Stimulated activated CD8-positive, alpha-beta memory T cell treated with anti-CD3 and anti-CD28 coated beads, Interleukin-12 subunit alpha, Interleukin-12 subunit beta, amount 100 ng/mL, for 24 hours (primary cell): ENCODE data around the gene ZPBP2.
"Not testable (repeated sequence)": the region's sequence is repeated elsewhere in the genome, so short reads cannot be mapped to it uniquely, and the experiment has no call there.

Experiments used
- DNase-seq: peaks from one replicate; pipeline ENCODE4 v3.0.0-alpha.2; 2020; ENCODE audit errors: extremely low read depth

The ZPBP2 gene

DNA sequence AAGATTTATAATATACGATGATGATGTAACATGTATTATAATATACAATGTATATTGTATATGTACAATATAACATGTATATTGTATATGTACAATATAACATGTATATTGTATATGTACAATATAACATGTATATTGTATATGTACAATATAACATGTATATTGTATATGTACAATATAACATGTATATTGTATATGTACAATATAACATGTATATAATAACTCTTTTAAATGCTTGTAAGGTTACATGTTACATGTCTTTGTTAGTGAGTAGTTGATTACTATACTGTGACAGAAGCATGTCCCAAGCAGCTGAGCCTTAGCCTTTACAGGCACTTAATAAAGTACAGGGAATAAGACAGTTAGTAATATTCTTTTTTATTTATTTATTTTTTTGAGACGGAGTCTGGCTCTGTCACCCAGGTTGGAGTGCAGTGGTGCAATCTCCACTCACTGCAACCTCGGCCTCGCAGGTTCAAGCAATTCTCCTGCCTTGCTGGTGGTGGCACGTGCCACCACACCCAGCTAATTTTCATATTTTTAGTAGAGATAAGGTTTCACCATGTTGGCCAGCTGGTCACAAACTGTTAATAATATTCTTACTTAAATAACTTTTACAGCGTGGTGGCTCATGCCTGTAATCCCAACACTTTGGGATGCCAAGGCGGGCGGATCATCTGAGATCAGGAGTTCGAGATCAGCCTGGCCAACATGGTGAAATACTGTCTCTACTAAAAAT lies 11.9 kb upstream of the ZPBP2 start:
- DNase-seq: not testable (repeated sequence)

DNA sequence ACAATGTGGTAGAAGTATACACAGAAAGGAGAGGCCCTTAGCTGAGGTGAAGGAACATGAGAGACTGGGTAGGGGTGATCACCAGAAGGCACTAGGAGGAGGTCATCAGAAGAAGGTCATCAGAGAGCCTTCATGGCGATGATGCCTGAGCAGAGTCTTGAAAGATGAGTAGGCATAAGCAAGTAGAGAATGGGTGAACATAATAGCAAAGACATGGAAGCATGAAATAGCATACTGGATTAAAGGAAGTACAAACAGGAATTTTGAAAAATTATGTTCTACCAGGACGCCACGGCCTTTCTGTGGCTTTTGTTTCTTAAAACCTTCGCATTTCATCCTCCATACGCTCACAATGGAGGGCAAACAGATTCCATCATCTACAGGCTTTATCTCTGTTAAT lies 6.8 kb upstream of the ZPBP2 start:
- DNase-seq: no peak

DNA sequence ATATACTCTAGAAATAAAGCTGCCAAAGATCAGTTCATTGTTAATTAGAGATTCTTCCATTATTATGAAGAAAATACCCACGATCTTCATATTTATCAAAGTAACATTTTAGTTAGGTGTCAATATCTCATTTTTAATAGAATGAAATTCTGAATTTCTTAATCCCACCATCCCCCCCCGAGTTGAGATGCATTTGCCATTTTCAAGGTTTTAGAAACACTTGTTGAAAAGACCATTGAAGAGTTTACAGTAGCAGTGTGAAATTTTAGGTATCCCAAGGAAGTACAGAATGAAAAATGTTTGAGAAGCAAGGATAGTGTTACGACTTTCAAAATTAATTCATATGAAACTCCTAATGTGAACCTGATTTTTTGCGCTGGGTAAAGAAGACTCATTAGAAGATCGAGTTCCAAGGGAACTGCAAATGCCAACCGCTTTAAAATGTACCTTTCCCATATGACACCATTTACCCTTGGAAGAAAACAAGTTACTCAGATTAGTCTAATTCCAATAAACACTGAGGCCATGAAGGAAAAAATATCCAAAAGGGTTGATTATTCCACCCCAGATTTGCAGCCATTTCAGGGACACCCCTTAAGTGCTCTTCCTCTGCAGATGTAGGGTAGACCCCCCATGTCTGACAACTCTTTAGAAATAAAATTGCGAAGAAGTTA lies 4.6 kb upstream of the ZPBP2 start:
- no peak for DNase-seq

DNA sequence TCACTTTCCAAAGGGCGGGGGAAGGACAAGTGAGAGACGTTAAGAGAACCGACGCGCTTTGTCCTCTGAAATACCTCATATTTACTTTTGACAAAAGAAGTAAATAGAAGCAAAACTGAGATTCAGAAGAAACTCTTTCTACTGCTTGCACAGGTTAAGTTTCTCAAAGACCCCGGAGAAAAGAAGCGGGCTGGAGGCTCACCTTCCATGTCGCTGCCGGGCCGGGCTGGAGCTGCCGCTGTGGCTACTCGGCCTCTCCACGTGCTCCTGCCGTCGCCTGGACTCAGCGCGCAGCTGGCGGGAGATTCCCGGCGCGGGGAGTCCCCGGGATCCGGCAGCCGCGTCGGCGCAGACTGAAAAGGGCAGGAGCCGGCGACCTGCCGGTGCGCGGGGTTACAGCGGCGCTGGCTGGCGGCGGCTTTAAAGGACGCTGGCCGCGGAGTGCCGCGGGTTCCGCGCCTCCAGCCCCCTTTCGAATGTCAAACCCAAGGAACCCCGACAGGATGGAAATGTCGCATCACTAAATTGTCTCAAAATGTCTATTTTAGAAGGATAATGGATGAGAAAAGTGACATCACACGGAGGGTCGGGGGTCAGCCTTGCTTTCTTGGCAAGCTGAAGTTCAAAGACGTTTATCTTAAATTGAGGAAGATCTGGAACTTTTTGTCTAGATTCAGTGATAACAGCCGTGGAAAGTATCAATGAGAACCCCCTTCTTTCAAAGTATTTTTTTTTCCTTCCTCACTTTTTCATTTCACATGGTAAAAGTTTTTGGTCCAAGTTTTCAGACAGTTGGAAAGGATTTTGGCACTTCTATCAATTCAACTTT lies 3.9 kb upstream of the ZPBP2 start, which contains the start of gene IKZF3:
TSS of gene IKZF3 (minus strand) at position 395 of the 829 bp plus-strand sequence. CDS start at position 209, 186 bp downstream.
- DNase-seq: peak; percentile 66

DNA sequence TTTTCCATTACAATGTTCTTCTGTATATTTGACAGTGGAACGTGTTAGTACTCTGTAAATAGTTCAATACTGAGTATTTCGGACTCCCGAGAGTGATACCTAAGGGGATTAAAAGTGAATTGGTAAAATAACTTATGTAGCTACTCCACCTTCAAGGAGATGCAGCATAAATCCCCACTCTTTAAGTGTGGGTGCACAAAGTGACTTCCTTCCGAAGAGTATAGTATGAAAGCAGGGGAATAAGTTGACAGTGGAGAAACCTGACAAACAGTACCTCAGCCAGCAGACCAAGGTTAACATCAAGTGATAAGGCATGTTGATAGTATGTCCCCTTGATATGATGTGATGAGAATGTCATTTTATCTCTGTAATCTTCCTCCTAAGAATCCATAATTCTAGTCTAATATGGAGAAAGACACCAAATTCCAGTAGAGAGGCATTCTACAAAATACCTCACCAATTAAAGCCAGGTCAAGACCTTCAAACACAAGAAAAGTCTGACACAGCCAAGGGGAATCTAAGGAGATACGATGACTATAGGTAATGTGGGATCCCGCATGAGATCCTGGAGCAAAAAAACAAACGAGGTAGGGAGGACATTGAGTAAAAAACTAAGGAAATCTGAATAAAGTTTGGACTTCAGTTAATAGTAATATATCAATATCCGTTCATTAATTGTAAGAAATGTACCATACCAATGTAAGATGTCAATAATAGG lies 1.8 kb upstream of the ZPBP2 start:
- DNase-seq: no peak

DNA sequence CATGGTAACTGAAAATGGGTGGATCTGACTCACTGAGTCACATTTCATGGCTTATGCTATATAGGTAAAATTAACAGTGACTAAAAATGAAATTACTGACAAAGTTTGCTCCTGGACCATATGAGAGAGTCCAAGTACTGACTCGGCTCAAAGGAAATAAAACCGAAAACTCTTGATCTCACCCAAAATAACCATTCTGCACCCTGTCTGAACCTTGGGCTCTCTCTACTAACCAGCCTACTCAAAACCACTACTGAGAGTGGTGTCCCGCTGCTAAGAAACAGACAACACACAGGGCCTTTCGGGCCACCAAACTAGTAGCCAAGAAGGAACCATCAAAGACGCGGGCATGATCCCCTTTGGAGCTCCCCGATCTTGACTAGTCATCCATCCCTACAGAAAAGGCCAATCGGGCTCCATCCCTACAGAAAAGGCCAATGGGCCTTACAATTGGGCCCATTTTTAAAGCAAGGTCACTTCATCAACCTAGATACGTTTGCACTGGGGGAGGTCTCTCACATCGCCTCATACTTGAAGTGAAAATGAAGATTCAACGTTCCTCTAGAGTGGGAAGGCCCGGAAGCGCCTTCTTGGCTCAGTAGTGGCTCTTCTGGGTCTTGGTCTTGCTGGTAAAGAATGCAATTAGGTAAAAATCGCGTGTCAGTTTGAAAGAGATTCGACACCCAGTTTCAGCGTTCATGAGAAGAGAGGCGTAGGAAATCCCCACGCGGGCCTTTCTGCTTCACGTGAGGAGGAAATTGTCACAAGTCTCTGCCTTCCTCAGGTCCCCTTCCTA lies 720 bp upstream of the ZPBP2 start:
- DNase-seq: no peak

DNA sequence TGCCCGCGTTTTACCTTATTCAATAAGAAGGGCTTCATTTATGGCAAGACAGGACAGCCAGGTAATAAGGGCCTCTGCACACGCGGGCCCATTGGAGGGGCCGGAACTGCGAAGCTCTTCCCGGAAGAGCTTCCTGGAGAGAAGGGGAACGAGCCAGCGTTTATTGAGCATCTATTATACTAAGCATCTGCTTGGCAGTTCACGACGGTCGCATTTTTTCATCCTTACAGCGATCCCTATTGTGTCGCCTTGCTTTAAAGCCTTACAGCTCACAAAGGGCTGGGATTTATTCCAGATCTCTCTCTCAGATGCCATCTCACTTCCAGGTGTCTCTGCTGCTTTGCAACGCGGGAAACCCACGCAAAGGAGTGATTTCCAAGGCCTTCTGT lies 546 bp downstream of the ZPBP2 start:
- DNase-seq: no peak

DNA sequence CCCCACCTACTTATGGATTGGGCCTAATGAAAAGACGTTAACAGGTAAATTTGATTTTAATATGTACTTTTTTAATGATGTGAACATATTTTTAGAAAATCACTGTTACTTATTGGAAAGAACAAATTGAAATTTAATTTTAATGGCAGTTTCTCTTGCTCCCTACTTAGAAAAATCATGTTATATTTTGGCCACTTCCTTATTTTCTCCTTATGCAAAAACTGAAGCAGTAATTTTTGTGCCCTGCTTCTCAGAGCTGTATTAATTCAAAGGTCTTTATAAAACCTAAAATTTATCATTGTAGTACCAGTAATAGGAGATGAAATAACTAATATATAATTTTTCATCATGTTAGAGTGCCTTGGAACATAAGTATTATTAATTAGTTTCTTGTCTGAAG lies 2.8 kb downstream of the ZPBP2 start:
- no peak for DNase-seq

DNA sequence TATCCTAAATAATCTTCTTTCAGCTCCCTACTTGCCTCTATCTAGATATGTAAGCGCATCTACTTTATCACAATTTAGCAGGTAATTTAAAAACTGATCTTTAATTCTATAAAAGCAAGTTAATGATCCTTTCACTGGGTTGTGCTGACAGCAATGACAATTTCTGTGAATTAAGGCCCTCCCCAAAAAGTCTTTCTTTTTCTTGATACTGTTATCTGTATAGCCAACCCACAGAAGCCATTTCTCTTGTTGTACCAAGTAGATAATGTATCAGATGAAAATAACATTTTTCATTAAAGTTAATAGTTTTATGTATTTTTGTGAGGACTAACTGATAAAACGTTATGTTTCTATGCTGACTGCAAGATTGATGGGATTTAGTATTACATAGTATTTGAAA lies 3.8 kb downstream of the ZPBP2 start:
- no peak for DNase-seq

DNA sequence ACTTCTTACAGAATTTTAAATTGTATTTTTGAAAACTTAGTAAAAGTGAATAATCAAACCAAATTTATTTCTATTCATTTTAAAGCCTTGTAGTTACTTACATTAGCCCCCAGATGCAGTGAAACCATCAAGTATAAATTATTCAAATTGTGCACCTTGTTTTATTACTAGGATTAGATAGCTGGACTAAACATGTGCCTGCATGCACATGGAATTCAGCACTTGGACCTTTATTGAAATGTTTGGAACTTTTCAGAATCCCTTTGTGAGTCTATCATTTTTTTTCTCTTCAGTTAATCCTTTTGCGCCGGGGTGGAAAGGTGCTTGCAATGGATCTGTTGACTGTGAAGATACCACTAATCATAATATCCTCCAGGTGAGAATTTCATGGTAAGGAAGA lies 4.7 kb downstream of the ZPBP2 start:
- DNase-seq: no peak

DNA sequence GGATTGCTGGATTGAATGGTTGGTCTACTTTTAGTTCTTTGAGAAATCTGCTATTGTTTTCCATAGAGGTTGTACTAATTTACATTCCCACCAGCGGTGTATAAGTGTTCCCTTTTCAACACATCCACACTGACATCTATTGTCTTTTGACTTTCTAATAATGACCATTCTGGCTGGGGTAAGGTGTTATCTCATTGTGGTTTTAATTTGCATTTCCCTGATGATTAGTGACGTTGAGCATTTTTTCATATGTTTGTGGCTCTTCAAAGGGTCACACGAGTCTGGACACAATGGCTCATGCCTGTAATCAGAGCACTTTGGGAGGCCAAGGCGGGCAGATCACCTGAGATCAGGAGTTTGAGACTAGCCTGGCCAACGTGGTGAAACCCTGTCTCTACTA lies 18.1 kb downstream of the ZPBP2 start:
- DNase-seq: not testable (repeated sequence)

DNA sequence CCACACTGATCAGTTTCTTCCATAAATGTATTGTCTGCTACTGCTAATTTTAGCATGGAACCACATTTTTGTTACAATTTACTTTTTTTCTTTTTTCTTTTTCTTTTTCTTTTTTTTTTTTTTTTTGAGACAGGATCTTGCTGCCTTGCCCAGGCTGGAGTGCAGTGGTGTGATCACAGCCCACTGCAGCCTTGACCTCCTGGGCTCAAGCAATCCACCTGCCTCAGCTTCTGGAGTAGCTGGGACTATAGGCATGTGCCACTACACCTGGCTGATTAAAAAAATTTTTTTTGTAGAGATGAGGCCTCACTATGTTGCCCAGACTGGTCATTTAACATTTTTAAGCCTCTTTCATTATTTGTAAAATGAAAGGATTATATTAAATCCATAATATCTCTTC lies 19.1 kb downstream of the ZPBP2 start:
- DNase-seq: no peak

DNA sequence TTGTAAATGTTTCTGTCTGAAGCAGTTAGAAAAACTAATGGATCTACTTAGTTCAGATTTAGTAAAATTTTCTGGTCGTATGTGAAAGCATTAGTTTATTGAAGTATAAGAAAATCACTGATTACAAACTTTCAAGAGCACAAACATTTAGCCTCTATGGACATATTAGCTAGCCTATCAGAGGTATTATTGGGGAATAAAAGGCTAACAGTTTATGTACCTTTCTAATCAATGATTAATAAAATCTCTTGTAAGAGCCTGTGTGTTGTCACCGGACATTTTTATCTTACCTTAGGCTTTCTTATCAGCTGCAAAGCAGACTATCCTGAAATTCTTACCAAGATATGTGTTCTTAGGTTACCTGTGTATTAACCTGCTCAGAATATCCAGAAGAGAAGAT lies 21.2 kb downstream of the ZPBP2 start:
- no peak for DNase-seq

DNA sequence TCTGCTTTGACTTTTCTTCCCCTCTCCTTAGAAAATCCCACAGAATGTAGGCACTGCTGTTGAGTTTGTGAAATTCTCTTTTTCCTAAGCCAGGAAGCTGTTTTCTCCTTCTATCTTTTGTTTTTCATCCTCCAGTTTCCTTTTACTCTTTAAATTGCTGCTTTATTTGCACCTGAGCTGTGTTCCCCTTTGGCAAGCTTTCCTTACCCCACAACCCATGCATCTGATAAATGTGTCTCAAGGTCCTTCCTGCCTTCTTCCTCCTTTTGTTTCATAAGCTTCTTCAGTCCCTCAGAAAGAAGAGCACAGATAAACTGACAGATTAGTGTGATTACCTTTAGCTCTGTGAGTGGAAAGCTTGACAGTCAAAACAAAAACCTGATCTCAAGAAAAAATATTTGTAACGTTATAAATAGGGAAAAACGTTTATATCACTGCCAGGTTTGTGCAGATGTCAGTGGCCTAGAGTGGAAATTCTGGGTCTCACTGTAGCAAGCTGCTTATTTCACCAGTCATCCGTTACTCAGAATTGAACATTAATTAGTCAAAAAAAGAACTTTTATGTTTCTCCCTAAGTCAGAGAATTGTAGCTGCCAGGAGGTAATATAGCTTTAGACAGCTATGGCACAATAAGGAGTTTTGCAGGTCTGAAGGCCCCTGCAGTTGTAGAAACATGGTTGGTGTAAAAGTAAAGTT lies 26.8 kb downstream of the ZPBP2 start:
- no peak for DNase-seq

DNA sequence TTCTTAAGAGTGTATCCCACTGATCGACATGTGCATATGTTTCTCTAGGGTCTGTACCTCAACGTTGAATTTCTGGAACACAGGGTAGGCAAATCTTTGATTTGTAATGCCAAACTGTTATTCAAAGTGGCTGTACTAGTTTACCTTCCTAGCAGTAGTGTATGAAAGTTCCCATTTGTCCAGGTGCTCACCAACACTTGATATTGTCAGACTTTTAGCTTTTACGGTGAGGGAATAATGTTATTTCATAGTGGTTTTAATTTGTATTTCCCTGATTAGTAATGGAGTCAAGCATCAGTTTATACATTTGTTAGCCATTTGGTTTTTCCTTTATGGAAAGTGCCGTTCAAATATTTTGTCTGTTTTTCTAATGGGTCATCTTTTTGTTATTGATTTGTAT lies 30.1 kb downstream of the ZPBP2 start:
- DNase-seq: no peak

DNA sequence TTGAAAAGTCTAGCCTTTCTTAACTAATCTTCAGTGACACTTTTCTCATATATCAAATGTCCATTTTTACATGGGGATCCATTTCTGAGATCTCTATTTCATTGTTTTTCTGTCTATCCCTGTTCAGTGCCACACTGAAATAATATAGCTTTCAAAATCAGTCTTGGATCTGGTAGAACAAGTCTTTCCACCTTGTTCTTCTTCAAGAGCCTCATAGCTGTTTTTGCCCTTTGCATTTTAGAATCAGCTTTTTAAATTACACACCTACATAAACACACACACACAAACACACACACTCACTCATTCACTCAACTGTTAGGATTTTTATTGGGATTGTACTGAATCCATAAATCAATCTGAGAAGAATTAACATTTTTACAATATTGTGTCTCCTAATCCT lies 31.2 kb downstream of the ZPBP2 start:
- DNase-seq: no peak

DNA sequence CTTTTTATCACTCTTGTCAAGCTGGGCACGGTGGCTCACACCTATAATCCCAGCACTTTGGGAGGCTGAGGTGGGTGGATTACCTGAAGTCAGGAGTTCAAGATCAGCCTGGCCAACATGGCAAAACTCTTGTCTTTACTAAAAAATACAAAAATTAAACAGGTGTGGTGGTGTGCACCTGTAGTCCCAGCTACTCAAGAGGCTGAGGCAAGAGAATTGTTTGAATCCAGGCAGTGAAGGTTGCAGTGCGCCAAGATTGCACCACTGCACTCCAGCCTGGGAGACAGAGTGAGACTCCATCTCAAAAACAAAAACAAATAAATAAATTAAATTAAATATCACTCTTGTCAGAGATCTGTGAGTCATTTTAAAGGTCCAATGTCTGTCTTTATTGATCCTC lies 34.0 kb downstream of the ZPBP2 start:
- not testable (repeated sequence) for DNase-seq

DNA sequence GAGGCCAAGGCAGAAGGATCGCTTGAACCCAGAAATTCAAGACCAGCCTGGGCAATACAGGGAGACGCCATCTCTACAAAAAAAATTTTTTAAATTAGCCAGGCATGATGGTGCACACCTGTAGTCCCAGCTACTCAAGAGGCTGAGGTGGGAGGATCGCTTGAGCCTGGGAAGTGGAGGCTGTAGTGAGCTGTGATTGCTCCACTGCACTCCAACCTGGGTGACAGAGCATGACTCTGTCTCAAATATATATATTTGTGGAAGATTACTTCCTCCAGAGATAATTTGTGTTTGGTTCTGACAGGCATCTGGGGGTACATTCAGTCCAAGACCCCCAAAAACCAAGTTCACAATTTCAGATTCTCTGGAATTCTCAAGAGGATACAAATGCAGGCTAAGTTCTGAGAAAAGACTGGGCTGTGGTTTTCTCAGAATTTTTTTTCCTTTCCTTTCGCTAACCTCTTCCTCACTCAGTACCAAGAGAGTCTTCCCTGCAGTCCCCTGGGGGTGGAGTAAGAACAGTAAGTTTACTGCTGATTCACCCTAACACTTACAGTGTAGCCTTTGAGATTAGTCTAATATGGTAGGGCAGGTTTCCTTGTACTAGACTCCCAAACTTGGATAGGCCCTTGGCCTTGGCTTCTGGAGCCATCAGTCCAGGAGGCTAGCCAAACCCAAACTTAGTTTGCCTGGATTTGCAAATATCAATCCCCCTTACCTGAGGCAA lies 35.3 kb downstream of the ZPBP2 start:
- no peak for DNase-seq

DNA sequence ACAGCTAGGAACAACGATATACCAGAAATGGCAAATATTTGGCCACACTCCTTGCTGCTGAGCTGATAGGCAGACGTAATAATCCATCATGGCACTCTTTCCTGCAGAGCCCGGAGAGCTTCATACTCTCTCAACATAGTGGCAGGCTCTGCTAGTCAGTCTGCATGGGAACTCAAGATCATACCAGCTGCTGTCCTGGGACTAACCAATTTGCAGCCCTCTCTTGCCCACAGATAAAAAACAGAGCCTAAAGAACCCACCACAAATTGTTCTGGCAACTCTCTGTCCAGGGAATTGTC lies 36.9 kb downstream of the ZPBP2 start:
- no peak for DNase-seq

DNA sequence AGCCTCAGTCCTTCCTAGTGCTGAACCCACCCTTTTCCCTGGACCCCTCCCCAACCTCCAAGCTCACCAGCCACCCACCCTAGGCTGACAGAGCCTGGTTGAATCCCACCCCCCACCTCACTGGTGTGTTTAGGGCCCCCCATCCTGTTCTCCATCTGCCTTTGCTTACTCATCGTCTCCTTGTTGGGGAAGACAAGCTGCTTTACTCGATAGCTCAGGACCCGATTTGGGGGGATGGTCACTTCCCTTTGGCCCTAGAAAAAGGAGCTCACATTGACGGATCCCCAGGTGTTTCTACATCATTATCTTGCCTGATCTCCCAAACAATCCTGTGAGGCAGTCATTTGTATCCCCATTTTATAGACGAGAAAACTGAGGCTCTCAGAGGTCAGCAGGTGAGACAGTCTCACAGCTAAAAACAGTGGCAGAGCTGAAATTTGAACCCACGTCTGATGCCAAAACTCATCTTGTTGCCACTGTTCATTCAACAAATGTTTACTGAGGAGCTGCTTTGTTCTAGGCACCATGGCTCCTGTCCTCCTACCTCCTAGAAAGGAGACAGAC lies 40.9 kb downstream of the ZPBP2 start:
- DNase-seq: no peak
